Stomach (tissue), 4 donors: ENCODE data around the gene TMEM74B.

Experiments
- CTCF ChIP-seq, 7 experiments: fragments of 450-650 bp in 4 of 7; fragments of 200-600 bp in 3 of 7; sonication (generic) in 3 of 7; IDR thresholded peaks; one replicate each; pipeline ENCODE4 v1.5.1; 2016 to 2019; ENCODE audit warnings: antibody characterized with exemption in 7 of 7, control low read depth in 2 of 7, mild to moderate bottlenecking in 1 of 7
- EP300 ChIP-seq: sonication (generic); formaldehyde crosslinking; IDR thresholded peaks from one replicate; pipeline ENCODE4 v1.6.1; 2017; ENCODE audit warnings: antibody characterized with exemption
- POLR2A ChIP-seq, 4 donors: fragments of 450-650 bp; IDR thresholded peaks; one replicate each; pipeline ENCODE4 v1.6.1; 2016; ENCODE audit warnings: antibody characterized with exemption in 4 of 4, control low read depth in 2 of 4, mild to moderate bottlenecking in 1 of 4, moderate library complexity in 1 of 4
- POLR2AphosphoS5 ChIP-seq, 3 donors: sonication (generic); formaldehyde crosslinking; IDR thresholded peaks; one replicate each; pipeline ENCODE4 v1.6.1; 2016; ENCODE audit warnings: antibody characterized with exemption in 3 of 3

GRCh38 chr20:1186367-1186991, 1.7 kb upstream of the TMEM74B start:
- TF ChIP-seq CTCF (IDR thresholded peaks at IDR 0.05) (no peak), POLR2AphosphoS5 (IDR thresholded peaks at IDR 0.05) (no peak), POLR2A (IDR thresholded peaks at IDR 0.05) (no peak), EP300 (no peak)
